ENCODE data around the gene MRPL4.

DNA sequence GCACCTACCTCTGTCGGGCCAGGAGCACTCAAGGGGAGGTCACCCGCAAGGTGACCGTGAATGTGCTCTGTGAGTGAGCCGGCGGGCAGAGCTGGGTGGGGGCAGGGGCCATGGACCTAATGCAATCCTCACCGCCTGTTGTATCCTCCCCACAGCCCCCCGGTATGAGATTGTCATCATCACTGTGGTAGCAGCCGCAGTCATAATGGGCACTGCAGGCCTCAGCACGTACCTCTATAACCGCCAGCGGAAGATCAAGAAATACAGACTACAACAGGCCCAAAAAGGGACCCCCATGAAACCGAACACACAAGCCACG, 32.9 kb downstream of the MRPL4 start:
- TF ChIP-seq, protein P1, sequence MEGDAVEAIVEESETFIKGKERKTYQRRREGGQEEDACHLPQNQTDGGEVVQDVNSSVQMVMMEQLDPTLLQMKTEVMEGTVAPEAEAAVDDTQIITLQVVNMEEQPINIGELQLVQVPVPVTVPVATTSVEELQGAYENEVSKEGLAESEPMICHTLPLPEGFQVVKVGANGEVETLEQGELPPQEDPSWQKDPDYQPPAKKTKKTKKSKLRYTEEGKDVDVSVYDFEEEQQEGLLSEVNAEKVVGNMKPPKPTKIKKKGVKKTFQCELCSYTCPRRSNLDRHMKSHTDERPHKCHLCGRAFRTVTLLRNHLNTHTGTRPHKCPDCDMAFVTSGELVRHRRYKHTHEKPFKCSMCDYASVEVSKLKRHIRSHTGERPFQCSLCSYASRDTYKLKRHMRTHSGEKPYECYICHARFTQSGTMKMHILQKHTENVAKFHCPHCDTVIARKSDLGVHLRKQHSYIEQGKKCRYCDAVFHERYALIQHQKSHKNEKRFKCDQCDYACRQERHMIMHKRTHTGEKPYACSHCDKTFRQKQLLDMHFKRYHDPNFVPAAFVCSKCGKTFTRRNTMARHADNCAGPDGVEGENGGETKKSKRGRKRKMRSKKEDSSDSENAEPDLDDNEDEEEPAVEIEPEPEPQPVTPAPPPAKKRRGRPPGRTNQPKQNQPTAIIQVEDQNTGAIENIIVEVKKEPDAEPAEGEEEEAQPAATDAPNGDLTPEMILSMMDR (IDR thresholded peaks at IDR 0.05): no peak
- no peak for TF ChIP-seq ZFX (IDR thresholded peaks at IDR 0.05; ENCODE audit: borderline replicate concordance)

Measured in 22Rv1 (cell line).